BJ (cell line): Measurements from ENCODE around the gene ATP10A. TPM values are rescaled to one million over a fixed set of nuclear protein-coding genes. Genes with fewer than 3 reads are reported as not detected.

Source experiments
- CTCF ChIA-PET: fragments of 350-600 bp; formaldehyde crosslinking; extraction: SDS; loops from one replicate; lab custom pipeline; 2021; ENCODE audit warnings: antibody characterized with exemption, inconsistent platforms; lab: Yijun Ruan, JAX
- POLR2A ChIA-PET: fragments of 300-600 bp; sonication (Branson Sonifier 250); formaldehyde crosslinking; extraction: SDS; loops from one replicate; lab custom pipeline; 2021; ENCODE audit warnings: antibody characterized with exemption; lab: Charles Lee
- DNase-seq: peaks from one replicate; pipeline ENCODE4 v3.0.0-alpha.2; 2011; ENCODE audit warnings: low read depth
- H3K27me3 ChIP-seq: 2 replicates; pipeline ENCODE4 v1.6.0; 2011; ENCODE audit warnings: low read length; ENCODE audit not compliant: control insufficient read depth, insufficient read depth
- H3K36me3 ChIP-seq: 2 replicates; pipeline ENCODE4 v1.5.1; 2011; ENCODE audit warnings: low read length; ENCODE audit not compliant: control insufficient read depth, insufficient read depth
- H3K4me3 ChIP-seq: 2 replicates; pipeline ENCODE4 v1.5.1; 2011; ENCODE audit warnings: low read depth, mild to moderate bottlenecking, control low read depth, low read length
- CTCF ChIP-seq: IDR thresholded peaks from 2 replicates; pipeline ENCODE4 v1.5.1; 2011; ENCODE audit warnings: low read depth, mild to moderate bottlenecking, control low read depth, inconsistent platforms, low read length, moderate library complexity; ENCODE audit not compliant: insufficient read depth
- polyA plus RNA-seq: library from polyadenylated mRNA; depleted of rRNA; stranded (reverse); fragments of >200 nt; gene quantifications from 2 replicates; pipeline ENCODE4 v1.2.3, GENCODE V29; 2011

ATP10A gene
- polyA plus RNA-seq, 1 experiment, result 28.0 TPM

GRCh38 chr15:25668236-25668795 is 194.8 kb downstream of the ATP10A start:
- no peak for DNase-seq
- ChIA-PET CTCF (no interaction called here), POLR2A (no interaction called here)
- TF ChIP-seq CTCF, result no peak
- Histone ChIP-seq H3K4me3 (no peak overlapping the region), H3K36me3 (no peaks in the 10 kb centered on the region), H3K27me3 (peaks cover 4% of the 10 kb centered on the region; the same call in 1 of the 2 replicates)

- no peak for DNase-seq
- Histone ChIP-seq H3K4me3 (no peak overlapping the region), H3K27me3 (peaks cover 4% of the 10 kb centered on the region; the same call in 1 of the 2 replicates), H3K36me3 (no peaks in the 10 kb centered on the region)
- POLR2A ChIA-PET, result no interaction called here
- CTCF ChIA-PET, result no interaction called here
- no peak for TF ChIP-seq CTCF
These were observed 195.3 kb downstream of the ATP10A start for GRCh38 chr15:25667829-25668228.

- CTCF ChIA-PET, result no interaction called here
- no peak for DNase-seq
These were observed 197.2 kb downstream of the ATP10A start for GRCh38 chr15:25665913-25666312.

GRCh38 chr15:25664761-25665160 is 198.4 kb downstream of the ATP10A start:
- no peak for TF ChIP-seq CTCF
- DNase-seq, result no peak
- Histone ChIP-seq H3K4me3 (no peak overlapping the region), H3K27me3 (peaks cover 4% of the 10 kb centered on the region; the same call in 1 of the 2 replicates), H3K36me3 (no peaks in the 10 kb centered on the region)
- ChIA-PET POLR2A (no interaction called here), CTCF (no interaction called here)

More at GRCh38 chr15:25665913-25666312, 197.2 kb downstream of the ATP10A start:
- H3K36me3 ChIP-seq, result no peaks in the 10 kb centered on the region
- no peak for TF ChIP-seq CTCF
- POLR2A ChIA-PET, result no interaction called here
- peaks cover 4% of the 10 kb centered on the region; the same call in 1 of the 2 replicates for H3K27me3 ChIP-seq
- no peak overlapping the region for H3K4me3 ChIP-seq

- CTCF ChIA-PET, result interaction anchor here (2.4 kb wide), 1 partner anchor 271 kb away, joined by 7 read pairs; no protein-coding TSS in a partner anchor
- H3K36me3 ChIP-seq, result no peaks in the 10 kb centered on the region
- POLR2A ChIA-PET, result no interaction called here
- DNase-seq, result no peak
- no peak overlapping the region for H3K4me3 ChIP-seq
- peaks cover 4% of the 10 kb centered on the region; the same call in 1 of the 2 replicates for H3K27me3 ChIP-seq
- no peak for TF ChIP-seq CTCF
These were observed 199.6 kb downstream of the ATP10A start for GRCh38 chr15:25663515-25663914.
